ENCODE measurements around the gene FUT4.

GRCh38 chr11:94558932-94559331 lies 15.2 kb downstream of the FUT4 start:
- TF ChIP-seq EZH2 (IDR thresholded peaks at IDR 0.05; ENCODE audit: borderline replicate concordance), result no peak
- TF ChIP-seq CTCF (IDR thresholded peaks at IDR 0.05; ENCODE audit: poor library complexity), result no peak
